ENCODE data around the gene PLEKHJ1.

- no peak for TF ChIP-seq POLR2A (IDR thresholded peaks at IDR 0.05)
- no peak for TF ChIP-seq CTCF (IDR thresholded peaks at IDR 0.05 in 4 of 5, conservative IDR thresholded peaks at IDR 0.05 in 1 of 5)
Observed at GRCh38 chr19:2248136-2249009, 12.2 kb upstream of the PLEKHJ1 start.
